Left ventricle myocardium superior (tissue), 1 donor: ENCODE data around the gene PRKG1. TPM values are rescaled to one million over a fixed set of nuclear protein-coding genes. Genes with fewer than 3 reads are reported as not detected.

Experiments used
- ATAC-seq: fragments of 200-7000 bp; cut with Tn5 transposase; one replicate; pipeline ENCODE4 v1.9.1; 2020; ENCODE audit warnings: mild to moderate bottlenecking, moderate library complexity
- DNase-seq: peaks from one replicate; pipeline ENCODE4 v3.0.0-alpha.2; 2020
- intact Hi-C: fragments of 100-400 bp; cut with micrococcal nuclease; formaldehyde crosslinking; loops from one replicate; pipeline ENCODE4 v1.11.0; 2022
- total RNA-seq: library from RNA; stranded (reverse); fragmentation: NEBNext Ultra II Directional; extraction: Animal tissue kit (Norgen Biotek cat#: 25700); gene quantifications from one replicate; pipeline ENCODE4 v1.2.1, GENCODE V29; 2021
- donor health status: DM: no; HTN: yes; CAD: no; lungs with severe emphysema.

PRKG1 gene
- total RNA-seq, 1 donor from 2014 or later: 24.9 TPM

GRCh38 chr10:51106311-51106945 is 32.1 kb downstream of the PRKG1 start:
- intact Hi-C loops: no loop called here
- DNase-seq: no peak
- ATAC-seq: peak; percentile 39

- intact Hi-C loops: no loop called here
- no peak for DNase-seq
- ATAC-seq: peak; percentile 56
Observed at GRCh38 chr10:51108406-51108805, 34.1 kb downstream of the PRKG1 start.

GRCh38 chr10:51109801-51110533 is 35.7 kb downstream of the PRKG1 start:
- intact Hi-C loops: no loop called here
- ATAC-seq (no peak), DNase-seq (no peak)

GRCh38 chr10:51112013-51112412 is 37.7 kb downstream of the PRKG1 start:
- DNase-seq (no peak), ATAC-seq (no peak)
- intact Hi-C loops: no loop called here

GRCh38 chr10:51113007-51113406 is 38.7 kb downstream of the PRKG1 start:
- DNase-seq (no peak), ATAC-seq (no peak)
- intact Hi-C loops: no loop called here

- DNase-seq (no peak), ATAC-seq (peak; percentile 60)
- intact Hi-C loops: no loop called here
Observed at GRCh38 chr10:51117053-51117660, 42.9 kb downstream of the PRKG1 start.

GRCh38 chr10:51117794-51118193 is 43.5 kb downstream of the PRKG1 start:
- ATAC-seq (peak; percentile 84), DNase-seq (no peak)
- intact Hi-C loops: no loop called here

GRCh38 chr10:51119441-51119840 is 45.2 kb downstream of the PRKG1 start:
- DNase-seq: no peak
- intact Hi-C loops: no loop called here
- ATAC-seq: no peak

- no peak for DNase-seq
- intact Hi-C loops: no loop called here
- ATAC-seq: no peak
Observed at GRCh38 chr10:51121861-51122260, 47.6 kb downstream of the PRKG1 start.

- no peak for DNase-seq
- no peak for ATAC-seq
- intact Hi-C loops: no loop called here
Observed at GRCh38 chr10:51124852-51125251, 50.6 kb downstream of the PRKG1 start.

- intact Hi-C loops: no loop called here
- no peak for DNase-seq
- no peak for ATAC-seq
Observed at GRCh38 chr10:51125518-51125917, 51.2 kb downstream of the PRKG1 start.

- ATAC-seq: no peak
- intact Hi-C loops: no loop called here
- no peak for DNase-seq
Observed at GRCh38 chr10:51129946-51130544, 55.8 kb downstream of the PRKG1 start.

GRCh38 chr10:51137756-51138529 is 63.7 kb downstream of the PRKG1 start:
- ATAC-seq (no peak), DNase-seq (no peak)
- intact Hi-C loops: no loop called here

- intact Hi-C loops: no loop called here
- DNase-seq: no peak
- no peak for ATAC-seq
Observed at GRCh38 chr10:51139176-51139575, 64.9 kb downstream of the PRKG1 start.

- DNase-seq (no peak), ATAC-seq (peak; percentile 54)
- intact Hi-C loops: no loop called here
Observed at GRCh38 chr10:51141010-51141409, 66.7 kb downstream of the PRKG1 start.

- ATAC-seq: no peak
- intact Hi-C loops: no loop called here
- no peak for DNase-seq
Observed at GRCh38 chr10:51144161-51144781, 70.0 kb downstream of the PRKG1 start.

GRCh38 chr10:51145375-51145774 is 71.1 kb downstream of the PRKG1 start:
- ATAC-seq (peak; percentile 60), DNase-seq (no peak)
- intact Hi-C loops: no loop called here

GRCh38 chr10:51147644-51148399 is 73.5 kb downstream of the PRKG1 start:
- intact Hi-C loops: no loop called here
- no peak for DNase-seq
- peak; percentile 60 for ATAC-seq
